Ishikawa (cell line): ENCODE data around the gene ATP9B.

Experiments
- CEBPB ChIP-seq: IDR thresholded peaks from 2 replicates; pipeline ENCODE4 v1.6.1; 2012
- CREB1 ChIP-seq: IDR thresholded peaks from 2 replicates; pipeline ENCODE4 v1.6.1; 2012; ENCODE audit warnings: low read depth
- EGR1 ChIP-seq: IDR thresholded peaks from 2 replicates; pipeline ENCODE4 v1.6.1; 2012
- EP300 ChIP-seq: IDR thresholded peaks from 2 replicates; pipeline ENCODE4 v1.6.1; 2012; ENCODE audit warnings: borderline replicate concordance
- FOXM1 ChIP-seq: IDR thresholded peaks from 2 replicates; pipeline ENCODE4 v1.6.1; 2012; ENCODE audit warnings: low read depth, borderline replicate concordance
- MAX ChIP-seq: IDR thresholded peaks from 2 replicates; pipeline ENCODE4 v1.6.1; 2012
- NFIC ChIP-seq: IDR thresholded peaks from 2 replicates; pipeline ENCODE4 v1.6.1; 2012
- RAD21 ChIP-seq: IDR thresholded peaks from 2 replicates; pipeline ENCODE4 v1.6.1; 2012; ENCODE audit warnings: low read depth
- REST ChIP-seq: IDR thresholded peaks from 2 replicates; pipeline ENCODE4 v1.6.1; 2012; ENCODE audit warnings: low read depth, mild to moderate bottlenecking
- TAF1 ChIP-seq: IDR thresholded peaks from 2 replicates; pipeline ENCODE4 v1.6.1; 2012; ENCODE audit warnings: low read depth, mild to moderate bottlenecking
- TCF12 ChIP-seq: IDR thresholded peaks from 2 replicates; pipeline ENCODE4 v1.6.1; 2012; ENCODE audit warnings: low read depth
- TEAD4 ChIP-seq: IDR thresholded peaks from 2 replicates; pipeline ENCODE4 v1.6.1; 2012
- USF1 ChIP-seq: IDR thresholded peaks from 2 replicates; pipeline ENCODE4 v1.6.1; 2012
- YY1 ChIP-seq: IDR thresholded peaks from 2 replicates; pipeline ENCODE4 v1.6.1; 2012; ENCODE audit warnings: low read depth
- ZBTB7A ChIP-seq: IDR thresholded peaks from 2 replicates; pipeline ENCODE4 v1.6.1; 2012; ENCODE audit warnings: low read depth

Gene ATP9B

GRCh38 chr18:79185648-79186047 lies 116.5 kb downstream of the ATP9B start:
- TF ChIP-seq EP300: no peak
- no peak for TF ChIP-seq MAX
- no peak for TF ChIP-seq EGR1
- no peak for TF ChIP-seq YY1
- no peak for TF ChIP-seq RAD21
- TF ChIP-seq ZBTB7A: no peak

GRCh38 chr18:79186649-79187048 lies 117.5 kb downstream of the ATP9B start:
- no peak for TF ChIP-seq MAX
- no peak for TF ChIP-seq NFIC
- TF ChIP-seq REST: no peak
- TF ChIP-seq CEBPB: no peak
- no peak for TF ChIP-seq YY1
- TF ChIP-seq EGR1: no peak
- TF ChIP-seq CREB1: no peak
- TF ChIP-seq TCF12: no peak
- TF ChIP-seq TEAD4: no peak
- no peak for TF ChIP-seq RAD21
- TF ChIP-seq ZBTB7A: no peak
- no peak for TF ChIP-seq FOXM1
- no peak for TF ChIP-seq EP300
- no peak for TF ChIP-seq TAF1
- no peak for TF ChIP-seq USF1

GRCh38 chr18:79187532-79188277 lies 118.5 kb downstream of the ATP9B start:
- TF ChIP-seq TCF12 (no peak), NFIC (no peak), EGR1 (no peak), MAX (no peak), REST (no peak), YY1 (no peak), USF1 (no peak), TAF1 (no peak), EP300 (no peak), CEBPB (no peak), RAD21 (no peak), FOXM1 (no peak), ZBTB7A (no peak), TEAD4 (no peak)

GRCh38 chr18:79191418-79191817 lies 122.2 kb downstream of the ATP9B start:
- no peak for TF ChIP-seq NFIC
- no peak for TF ChIP-seq YY1

- TF ChIP-seq TEAD4: no peak
- no peak for TF ChIP-seq TAF1
- no peak for TF ChIP-seq RAD21
- TF ChIP-seq CREB1: no peak
These were observed 122.8 kb downstream of the ATP9B start for GRCh38 chr18:79191956-79192355.

- TF ChIP-seq USF1 (no peak), RAD21 (no peak), FOXM1 (no peak), CEBPB (no peak), EP300 (no peak), NFIC (no peak), REST (no peak), CREB1 (no peak), TAF1 (no peak), ZBTB7A (no peak), EGR1 (no peak), TEAD4 (no peak), YY1 (no peak)
These were observed 124.6 kb downstream of the ATP9B start for GRCh38 chr18:79193826-79194225.
